ENCODE measurements around the gene UBE3B. TPM values are rescaled to one million over a fixed set of nuclear protein-coding genes. Genes with fewer than 3 reads are reported as not detected.

The UBE3B gene
- total and polyA plus RNA-seq, 4 donors, result 10.0 to 58.9 (median 26.8) TPM

DNA sequence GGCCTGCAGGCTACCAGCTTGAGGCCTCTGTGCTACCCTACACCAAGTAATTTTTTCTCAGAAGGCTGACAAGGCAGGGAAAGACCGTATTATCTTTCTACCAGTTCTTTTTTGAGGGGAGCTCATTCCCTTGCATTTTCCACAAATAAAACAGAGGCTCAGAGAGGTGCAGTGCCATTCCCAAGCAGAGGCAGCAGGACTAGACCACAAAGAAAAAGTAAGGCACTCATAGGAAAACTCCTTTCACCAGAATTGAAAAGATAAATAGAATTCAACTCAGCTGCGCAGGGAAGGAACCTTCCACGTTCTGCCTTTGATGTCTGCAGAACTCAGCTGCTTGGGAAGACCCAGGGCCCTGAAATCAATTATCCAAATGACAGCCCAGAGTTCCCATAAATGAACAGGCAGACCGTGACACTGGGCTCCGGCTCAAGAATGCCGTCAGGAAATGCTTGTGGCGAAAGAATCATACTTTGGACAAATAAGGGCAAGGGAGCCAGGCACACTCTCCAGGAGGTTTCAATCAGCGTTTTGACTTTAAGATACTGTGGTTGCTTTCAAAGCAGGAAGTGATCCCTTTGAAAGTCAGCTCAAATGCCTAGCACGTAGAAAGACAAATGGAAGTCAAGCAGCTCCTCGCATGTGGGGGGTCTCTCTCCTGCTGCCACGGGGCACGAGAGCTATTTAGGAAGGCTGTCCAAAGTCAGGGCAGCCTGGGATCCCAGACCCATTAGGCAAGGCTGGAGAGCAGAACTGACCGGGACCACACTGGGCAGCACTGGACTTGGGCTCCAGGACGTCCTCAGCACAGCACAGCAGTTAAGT is 14.4 kb upstream of the UBE3B start:
- H3K4me1 ChIP-seq (ENCODE audit: control insufficient read depth in 5 of 5, insufficient read depth in 5 of 5, low read length in 5 of 5), result peaks cover 30 to 67% (median 52%) of the 10 kb centered on the region in 5 donors
- no peak overlapping the region for H3K4me3 ChIP-seq
- no peaks in the 10 kb centered on the region for H3K9me3 ChIP-seq (ENCODE audit: control insufficient read depth in 4 of 4, insufficient read depth in 3 of 4, low read length in 3 of 4)
- peak overlapping the region; percentile 94 to 98 for H3K27ac ChIP-seq (ENCODE audit: low read depth in 1 of 2, low read length in 1 of 2)
- H3K27me3 ChIP-seq (ENCODE audit: control insufficient read depth in 3 of 3, insufficient read depth in 3 of 3, low read length in 2 of 3), result no peaks in the 10 kb centered on the region
- H3K9ac ChIP-seq (ENCODE audit: insufficient read depth in 1 of 2, low read length in 2 of 2), result peak overlapping the region; percentile 50 to 64
- peaks cover 6 to 29% (median 18%) of the 10 kb centered on the region in 4 donors for H3K36me3 ChIP-seq (ENCODE audit: control insufficient read depth in 4 of 4, insufficient read depth in 4 of 4, low read length in 4 of 4)
- WGBS, 2 donors, result 13 to 25% methylated on average over 14 of the region's 14 CpGs
- DNase-seq (peak; percentile 94 to 97 (median 97)), ATAC-seq (ENCODE audit: insufficient read depth, low FRiP score) (peak; percentile 47)
- TF ChIP-seq, protein P1, sequence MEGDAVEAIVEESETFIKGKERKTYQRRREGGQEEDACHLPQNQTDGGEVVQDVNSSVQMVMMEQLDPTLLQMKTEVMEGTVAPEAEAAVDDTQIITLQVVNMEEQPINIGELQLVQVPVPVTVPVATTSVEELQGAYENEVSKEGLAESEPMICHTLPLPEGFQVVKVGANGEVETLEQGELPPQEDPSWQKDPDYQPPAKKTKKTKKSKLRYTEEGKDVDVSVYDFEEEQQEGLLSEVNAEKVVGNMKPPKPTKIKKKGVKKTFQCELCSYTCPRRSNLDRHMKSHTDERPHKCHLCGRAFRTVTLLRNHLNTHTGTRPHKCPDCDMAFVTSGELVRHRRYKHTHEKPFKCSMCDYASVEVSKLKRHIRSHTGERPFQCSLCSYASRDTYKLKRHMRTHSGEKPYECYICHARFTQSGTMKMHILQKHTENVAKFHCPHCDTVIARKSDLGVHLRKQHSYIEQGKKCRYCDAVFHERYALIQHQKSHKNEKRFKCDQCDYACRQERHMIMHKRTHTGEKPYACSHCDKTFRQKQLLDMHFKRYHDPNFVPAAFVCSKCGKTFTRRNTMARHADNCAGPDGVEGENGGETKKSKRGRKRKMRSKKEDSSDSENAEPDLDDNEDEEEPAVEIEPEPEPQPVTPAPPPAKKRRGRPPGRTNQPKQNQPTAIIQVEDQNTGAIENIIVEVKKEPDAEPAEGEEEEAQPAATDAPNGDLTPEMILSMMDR (IDR thresholded peaks at IDR 0.05; ENCODE audit: control extremely low read depth, extremely low read depth), result no peak

DNA sequence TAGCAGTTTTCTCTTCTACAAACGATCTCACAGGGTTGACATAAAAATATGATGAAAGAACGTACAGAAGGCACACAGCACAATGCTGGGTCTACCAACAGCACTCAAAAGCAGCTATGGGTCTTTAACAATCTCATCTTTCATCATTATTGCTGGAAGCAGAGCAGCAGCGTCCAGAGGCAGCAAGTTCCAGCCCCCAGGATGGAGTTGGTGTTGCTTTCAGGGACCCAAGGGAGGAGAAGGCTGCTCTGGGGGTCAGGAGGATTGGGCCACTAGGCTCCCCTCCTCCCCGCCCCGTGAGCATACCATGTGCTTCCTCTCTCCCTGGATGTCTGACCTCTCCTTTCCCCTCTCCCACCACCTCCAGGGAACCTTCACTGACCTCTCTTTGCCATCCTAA is 13.7 kb upstream of the UBE3B start:
- H3K27me3 ChIP-seq (ENCODE audit: control insufficient read depth in 3 of 3, insufficient read depth in 3 of 3, low read length in 2 of 3), result no peaks in the 10 kb centered on the region
- no peaks in the 10 kb centered on the region for H3K9me3 ChIP-seq (ENCODE audit: control insufficient read depth in 4 of 4, insufficient read depth in 3 of 4, low read length in 3 of 4)
- peak overlapping the region; percentile 50 to 64 for H3K9ac ChIP-seq (ENCODE audit: insufficient read depth in 1 of 2, low read length in 2 of 2)
- H3K27ac ChIP-seq (ENCODE audit: low read depth in 1 of 2, low read length in 1 of 2), result peak overlapping the region; percentile 94 to 98
- peaks cover 6 to 30% (median 20%) of the 10 kb centered on the region in 4 donors for H3K36me3 ChIP-seq (ENCODE audit: control insufficient read depth in 4 of 4, insufficient read depth in 4 of 4, low read length in 4 of 4)
- DNase-seq (no peak), ATAC-seq (ENCODE audit: insufficient read depth, low FRiP score) (no peak)
- no peak overlapping the region for H3K4me3 ChIP-seq
- TF ChIP-seq, protein P1 (IDR thresholded peaks at IDR 0.05; ENCODE audit: control extremely low read depth, extremely low read depth), result no peak
- WGBS, 2 donors, result 47 to 57% methylated on average over 5 of the region's 5 CpGs
- H3K4me1 ChIP-seq (ENCODE audit: control insufficient read depth in 5 of 5, insufficient read depth in 5 of 5, low read length in 5 of 5), result peaks cover 30 to 66% (median 45%) of the 10 kb centered on the region in 5 donors

DNA sequence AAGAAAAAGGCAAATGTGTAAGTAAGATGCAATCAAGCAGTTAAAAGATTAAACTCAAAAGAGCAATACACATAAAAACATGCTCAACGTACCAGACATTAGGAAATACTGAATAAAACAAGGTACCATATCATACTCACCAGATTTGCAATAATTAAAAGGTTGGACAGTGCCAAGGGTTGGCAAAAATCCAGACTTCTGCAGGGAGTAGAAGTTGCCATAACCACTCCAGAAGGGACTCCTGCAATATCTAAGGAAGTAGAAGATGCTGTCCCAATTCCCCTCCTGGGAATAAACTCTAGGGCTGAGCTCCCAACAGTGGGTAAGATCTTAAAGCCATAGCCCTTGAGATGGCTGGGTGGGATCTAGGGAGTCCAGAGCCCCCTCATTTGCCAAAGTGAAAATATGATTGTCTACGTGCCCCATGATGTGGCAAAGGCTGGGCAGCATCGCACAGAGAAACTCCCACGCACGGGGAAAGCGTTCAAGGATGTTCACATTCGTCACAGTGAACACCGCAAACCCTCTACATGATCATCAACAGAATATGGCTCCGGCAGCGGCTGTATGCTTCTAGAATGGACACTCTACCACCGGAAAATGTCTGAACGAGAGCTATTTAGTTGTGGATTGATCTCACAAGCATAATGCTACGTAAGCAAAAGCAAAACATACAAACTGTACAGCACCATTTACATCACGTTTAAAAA is 12.6 kb upstream of the UBE3B start:
- no peak overlapping the region for H3K27ac ChIP-seq (ENCODE audit: low read depth in 1 of 2, low read length in 1 of 2)
- ATAC-seq (ENCODE audit: insufficient read depth, low FRiP score) (no peak), DNase-seq (no peak)
- peaks cover 30 to 68% (median 45%) of the 10 kb centered on the region in 5 donors for H3K4me1 ChIP-seq (ENCODE audit: control insufficient read depth in 5 of 5, insufficient read depth in 5 of 5, low read length in 5 of 5)
- peaks cover 9 to 38% (median 26%) of the 10 kb centered on the region in 4 donors for H3K36me3 ChIP-seq (ENCODE audit: control insufficient read depth in 4 of 4, insufficient read depth in 4 of 4, low read length in 4 of 4)
- H3K27me3 ChIP-seq (ENCODE audit: control insufficient read depth in 3 of 3, insufficient read depth in 3 of 3, low read length in 2 of 3), result no peaks in the 10 kb centered on the region
- 90 to 94% methylated on average over 14 of the region's 14 CpGs for WGBS, 2 donors
- no peaks in the 10 kb centered on the region for H3K9me3 ChIP-seq (ENCODE audit: control insufficient read depth in 4 of 4, insufficient read depth in 3 of 4, low read length in 3 of 4)
- H3K9ac ChIP-seq (ENCODE audit: insufficient read depth in 1 of 2, low read length in 2 of 2), result no peak overlapping the region
- TF ChIP-seq, protein P1 (IDR thresholded peaks at IDR 0.05; ENCODE audit: control extremely low read depth, extremely low read depth), result no peak
- H3K4me3 ChIP-seq, result no peak overlapping the region
